ENCODE results near the gene MISP.

MISP gene

GRCh38 chr19:749811-750210 is 1.1 kb upstream of the MISP start:
- Histone ChIP-seq H3K36me3 (ENCODE audit: insufficient read depth, low read length) (no peaks in the 10 kb centered on the region), H3K9ac (ENCODE audit: low read length) (no peak overlapping the region), H3K4me1 (ENCODE audit: insufficient read depth, low read length) (no peaks in the 10 kb centered on the region), H3K9me3 (ENCODE audit: low read length) (no peaks in the 10 kb centered on the region), H3K27me3 (ENCODE audit: control insufficient read depth in 1 of 2, insufficient read depth in 2 of 2, low read length in 2 of 2) (peaks cover 0 to 14% of the 10 kb centered on the region in 2 donors), H3K27ac (ENCODE audit: low read depth, low read length) (no peak overlapping the region), H3K4me3 (ENCODE audit: low read depth in 1 of 2, low read length in 2 of 2) (no peak overlapping the region)

DNA sequence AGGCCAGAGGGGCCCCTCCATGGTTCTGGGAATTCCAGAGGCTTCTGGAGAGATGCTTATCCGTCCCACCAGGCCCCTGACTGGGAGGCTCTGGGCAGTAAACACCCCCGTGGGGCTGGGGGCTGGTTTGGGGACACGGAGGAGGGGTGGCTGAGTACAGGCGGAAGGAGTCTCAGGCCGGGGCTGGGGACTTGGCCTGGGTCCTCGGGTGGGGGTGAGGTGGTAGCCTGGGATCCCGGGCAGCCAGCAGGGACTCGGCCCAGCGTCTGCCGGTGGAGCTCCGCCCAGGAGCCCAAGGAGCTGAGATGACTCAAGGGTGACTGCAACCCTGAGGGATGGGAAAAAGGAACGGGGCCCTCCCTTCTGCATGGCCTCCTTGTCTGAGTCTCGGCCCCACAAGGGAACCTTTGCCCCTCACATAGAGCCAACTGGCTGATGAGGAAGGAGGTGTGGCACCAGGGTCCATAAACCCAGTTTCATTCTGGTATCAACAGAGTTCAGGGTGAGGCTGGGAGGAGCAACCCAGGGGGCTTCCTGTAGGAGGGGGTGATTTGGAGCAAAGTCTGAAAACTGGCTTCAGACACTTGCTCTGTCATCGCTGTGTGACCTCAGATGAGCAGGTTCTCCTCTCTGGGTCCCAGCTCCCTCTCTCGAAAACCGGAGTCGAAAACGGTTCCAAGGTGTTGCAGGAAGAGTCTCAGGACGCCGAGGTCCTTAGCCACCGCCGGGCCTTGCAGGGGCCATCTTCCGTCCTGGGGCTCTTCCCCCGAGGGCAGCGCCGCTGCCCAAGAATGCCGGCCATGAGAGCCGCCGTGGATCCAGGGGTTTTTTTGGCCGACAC is 809 bp downstream of the MISP start:
- Histone ChIP-seq H3K4me1 (ENCODE audit: insufficient read depth, low read length) (no peaks in the 10 kb centered on the region), H3K4me3 (ENCODE audit: low read depth in 1 of 2, low read length in 2 of 2) (no peak overlapping the region), H3K27ac (ENCODE audit: low read depth, low read length) (no peak overlapping the region), H3K36me3 (ENCODE audit: insufficient read depth, low read length) (no peaks in the 10 kb centered on the region), H3K27me3 (ENCODE audit: control insufficient read depth in 1 of 2, insufficient read depth in 2 of 2, low read length in 2 of 2) (peaks cover 0 to 14% of the 10 kb centered on the region in 2 donors), H3K9ac (ENCODE audit: low read length) (no peak overlapping the region), H3K9me3 (ENCODE audit: low read length) (no peaks in the 10 kb centered on the region)

DNA sequence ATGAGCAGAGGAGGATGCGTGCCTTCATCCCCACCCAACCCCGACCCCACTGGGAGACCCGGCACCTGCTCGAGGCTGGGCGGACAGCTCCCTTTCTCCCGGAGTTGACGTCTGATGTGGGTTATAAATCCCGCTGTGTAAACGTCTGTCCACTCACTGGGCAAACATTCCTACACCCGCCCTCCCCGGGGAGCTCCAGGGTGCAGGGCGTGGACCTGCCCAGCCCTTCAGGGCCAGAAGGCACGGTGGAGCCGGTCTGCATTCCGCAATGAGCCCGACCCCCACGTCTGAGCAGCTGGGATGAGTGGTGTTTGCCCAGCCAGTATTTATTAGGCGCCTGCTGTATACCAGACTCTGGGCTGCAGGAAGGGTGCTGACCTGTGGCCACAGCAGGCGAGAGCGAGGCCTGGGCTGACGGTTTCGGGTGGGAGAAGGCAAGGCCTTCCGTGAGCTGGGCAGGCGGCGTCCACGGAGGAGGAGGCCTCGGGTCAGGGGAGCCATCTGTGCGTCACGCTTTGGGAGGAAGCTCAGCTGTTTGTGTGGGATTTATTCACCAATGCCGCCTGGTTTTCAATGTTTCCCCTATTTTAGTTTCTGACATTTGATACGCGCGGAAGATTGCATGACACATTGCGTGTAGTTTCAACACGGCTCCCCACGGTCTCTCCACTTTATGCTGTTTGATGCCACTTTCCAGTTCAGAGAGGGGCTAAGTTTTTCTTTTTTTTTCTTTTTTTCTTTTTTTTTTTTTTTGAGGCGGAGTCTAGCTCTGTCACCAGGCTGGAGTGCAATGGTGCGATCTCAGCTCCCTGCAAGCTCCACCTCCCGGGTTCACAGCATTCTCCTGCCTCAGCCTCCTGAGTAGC is 2.0 kb downstream of the MISP start:
- Histone ChIP-seq H3K36me3 (ENCODE audit: insufficient read depth, low read length) (no peaks in the 10 kb centered on the region), H3K27me3 (ENCODE audit: control insufficient read depth in 1 of 2, insufficient read depth in 2 of 2, low read length in 2 of 2) (peaks cover 0 to 14% of the 10 kb centered on the region in 2 donors), H3K4me3 (ENCODE audit: low read depth in 1 of 2, low read length in 2 of 2) (no peak overlapping the region), H3K27ac (ENCODE audit: low read depth, low read length) (no peak overlapping the region), H3K9me3 (ENCODE audit: low read length) (no peaks in the 10 kb centered on the region), H3K9ac (ENCODE audit: low read length) (no peak overlapping the region), H3K4me1 (ENCODE audit: insufficient read depth, low read length) (no peaks in the 10 kb centered on the region)

- no peaks in the 10 kb centered on the region for H3K4me1 ChIP-seq (ENCODE audit: insufficient read depth, low read length)
- peaks cover 4% of the 10 kb centered on the region for H3K9me3 ChIP-seq (ENCODE audit: low read length)
- no peak overlapping the region for H3K9ac ChIP-seq (ENCODE audit: low read length)
- no peaks in the 10 kb centered on the region for H3K36me3 ChIP-seq (ENCODE audit: insufficient read depth, low read length)
- H3K27me3 ChIP-seq (ENCODE audit: control insufficient read depth in 1 of 2, insufficient read depth in 2 of 2, low read length in 2 of 2) = peaks cover 0 to 14% of the 10 kb centered on the region in 2 donors
- no peak overlapping the region for H3K4me3 ChIP-seq (ENCODE audit: low read depth in 1 of 2, low read length in 2 of 2)
- no peak overlapping the region for H3K27ac ChIP-seq (ENCODE audit: low read depth, low read length)
Observed at GRCh38 chr19:754530-754929, 3.6 kb downstream of the MISP start.

- H3K9me3 ChIP-seq (ENCODE audit: low read length) = peaks cover 4% of the 10 kb centered on the region
- H3K9ac ChIP-seq (ENCODE audit: low read length) = no peak overlapping the region
- H3K36me3 ChIP-seq (ENCODE audit: insufficient read depth, low read length) = no peaks in the 10 kb centered on the region
- H3K4me1 ChIP-seq (ENCODE audit: insufficient read depth, low read length) = no peaks in the 10 kb centered on the region
- no peak overlapping the region for H3K4me3 ChIP-seq (ENCODE audit: low read depth in 1 of 2, low read length in 2 of 2)
- peaks cover 0 to 14% of the 10 kb centered on the region in 2 donors for H3K27me3 ChIP-seq (ENCODE audit: control insufficient read depth in 1 of 2, insufficient read depth in 2 of 2, low read length in 2 of 2)
- H3K27ac ChIP-seq (ENCODE audit: low read depth, low read length) = no peak overlapping the region
Observed at GRCh38 chr19:755063-755462, 4.2 kb downstream of the MISP start.

GRCh38 chr19:756236-756635 is 5.3 kb downstream of the MISP start:
- Histone ChIP-seq H3K9me3 (ENCODE audit: low read length) (peaks cover 4% of the 10 kb centered on the region), H3K4me3 (ENCODE audit: low read depth in 1 of 2, low read length in 2 of 2) (no peak overlapping the region), H3K9ac (ENCODE audit: low read length) (no peak overlapping the region), H3K27me3 (ENCODE audit: control insufficient read depth in 1 of 2, insufficient read depth in 2 of 2, low read length in 2 of 2) (peaks cover 0 to 6% of the 10 kb centered on the region in 2 donors), H3K36me3 (ENCODE audit: insufficient read depth, low read length) (no peaks in the 10 kb centered on the region), H3K4me1 (ENCODE audit: insufficient read depth, low read length) (no peaks in the 10 kb centered on the region), H3K27ac (ENCODE audit: low read depth, low read length) (no peak overlapping the region)

DNA sequence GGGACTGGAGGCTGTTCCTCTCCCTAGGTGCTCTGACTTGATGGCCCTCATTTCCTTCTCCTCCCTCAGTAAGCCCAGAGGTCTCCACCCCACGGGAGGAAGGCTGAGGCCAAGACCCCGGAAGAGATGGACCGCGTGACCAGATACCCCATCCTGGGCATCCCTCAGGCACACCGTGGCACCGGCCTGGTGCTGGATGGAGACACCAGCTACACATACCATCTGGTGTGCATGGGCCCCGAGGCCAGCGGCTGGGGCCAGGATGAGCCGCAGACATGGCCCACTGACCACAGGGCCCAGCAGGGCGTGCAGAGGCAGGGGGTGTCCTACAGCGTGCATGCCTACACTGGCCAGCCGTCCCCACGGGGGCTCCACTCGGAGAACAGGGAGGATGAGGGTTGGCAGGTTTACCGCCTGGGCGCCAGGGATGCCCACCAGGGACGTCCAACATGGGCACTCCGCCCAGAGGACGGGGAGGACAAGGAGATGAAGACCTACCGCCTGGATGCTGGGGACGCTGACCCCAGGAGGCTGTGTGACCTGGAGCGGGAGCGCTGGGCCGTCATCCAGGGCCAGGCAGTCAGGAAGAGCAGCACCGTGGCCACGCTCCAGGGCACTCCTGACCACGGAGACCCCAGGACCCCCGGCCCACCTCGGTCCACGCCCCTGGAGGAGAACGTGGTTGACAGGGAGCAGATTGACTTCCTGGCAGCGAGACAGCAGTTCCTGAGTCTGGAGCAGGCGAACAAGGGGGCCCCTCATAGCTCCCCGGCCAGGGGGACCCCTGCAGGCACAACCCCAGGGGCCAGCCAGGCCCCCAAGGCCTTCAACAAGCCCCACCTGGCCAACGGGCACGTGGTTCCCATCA is 6.1 kb downstream of the MISP start:
- H3K27me3 ChIP-seq (ENCODE audit: control insufficient read depth in 1 of 2, insufficient read depth in 2 of 2, low read length in 2 of 2) = no peaks in the 10 kb centered on the region
- H3K9me3 ChIP-seq (ENCODE audit: low read length) = peaks cover 4% of the 10 kb centered on the region
- H3K9ac ChIP-seq (ENCODE audit: low read length) = no peak overlapping the region
- H3K36me3 ChIP-seq (ENCODE audit: insufficient read depth, low read length) = no peaks in the 10 kb centered on the region
- no peak overlapping the region for H3K4me3 ChIP-seq (ENCODE audit: low read depth in 1 of 2, low read length in 2 of 2)
- no peaks in the 10 kb centered on the region for H3K4me1 ChIP-seq (ENCODE audit: insufficient read depth, low read length)
- H3K27ac ChIP-seq (ENCODE audit: low read depth, low read length) = no peak overlapping the region

DNA sequence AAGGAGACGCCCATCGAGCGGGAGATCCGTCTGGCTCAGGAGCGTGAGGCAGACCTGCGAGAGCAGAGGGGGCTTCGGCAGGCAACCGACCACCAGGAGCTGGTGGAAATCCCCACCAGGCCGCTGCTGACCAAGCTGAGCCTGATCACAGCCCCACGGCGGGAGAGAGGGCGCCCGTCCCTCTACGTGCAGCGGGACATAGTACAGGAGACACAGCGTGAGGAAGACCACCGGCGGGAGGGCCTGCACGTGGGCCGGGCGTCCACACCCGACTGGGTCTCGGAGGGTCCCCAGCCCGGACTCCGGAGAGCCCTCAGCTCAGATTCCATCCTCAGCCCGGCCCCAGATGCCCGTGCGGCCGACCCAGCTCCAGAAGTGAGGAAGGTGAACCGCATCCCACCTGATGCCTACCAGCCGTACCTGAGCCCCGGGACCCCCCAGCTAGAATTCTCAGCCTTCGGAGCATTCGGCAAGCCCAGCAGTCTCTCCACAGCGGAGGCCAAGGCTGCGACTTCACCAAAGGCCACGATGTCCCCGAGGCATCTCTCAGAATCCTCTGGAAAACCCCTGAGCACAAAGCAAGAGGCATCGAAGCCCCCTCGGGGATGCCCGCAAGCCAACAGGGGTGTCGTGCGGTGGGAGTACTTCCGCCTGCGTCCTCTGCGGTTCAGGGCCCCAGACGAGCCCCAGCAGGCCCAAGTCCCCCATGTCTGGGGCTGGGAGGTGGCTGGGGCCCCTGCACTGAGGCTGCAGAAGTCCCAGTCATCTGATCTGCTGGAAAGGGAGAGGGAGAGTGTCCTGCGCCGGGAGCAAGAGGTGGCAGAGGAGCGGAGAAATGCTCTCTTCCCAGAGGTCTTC is 7.1 kb downstream of the MISP start:
- H3K9ac ChIP-seq (ENCODE audit: low read length) = no peak overlapping the region
- no peaks in the 10 kb centered on the region for H3K27me3 ChIP-seq (ENCODE audit: control insufficient read depth in 1 of 2, insufficient read depth in 2 of 2, low read length in 2 of 2)
- peaks cover 4% of the 10 kb centered on the region for H3K9me3 ChIP-seq (ENCODE audit: low read length)
- no peak overlapping the region for H3K4me3 ChIP-seq (ENCODE audit: low read depth in 1 of 2, low read length in 2 of 2)
- H3K36me3 ChIP-seq (ENCODE audit: insufficient read depth, low read length) = no peaks in the 10 kb centered on the region
- no peaks in the 10 kb centered on the region for H3K4me1 ChIP-seq (ENCODE audit: insufficient read depth, low read length)
- H3K27ac ChIP-seq (ENCODE audit: low read depth, low read length) = no peak overlapping the region

GRCh38 chr19:763181-763580 is 12.3 kb downstream of the MISP start:
- H3K9me3 ChIP-seq (ENCODE audit: low read length) = peaks cover 4% of the 10 kb centered on the region
- H3K36me3 ChIP-seq (ENCODE audit: insufficient read depth, low read length) = no peaks in the 10 kb centered on the region
- no peak overlapping the region for H3K9ac ChIP-seq (ENCODE audit: low read length)
- no peaks in the 10 kb centered on the region for H3K4me1 ChIP-seq (ENCODE audit: insufficient read depth, low read length)
- H3K27ac ChIP-seq (ENCODE audit: low read depth, low read length) = no peak overlapping the region
- no peaks in the 10 kb centered on the region for H3K27me3 ChIP-seq (ENCODE audit: control insufficient read depth in 1 of 2, insufficient read depth in 2 of 2, low read length in 2 of 2)
- no peak overlapping the region for H3K4me3 ChIP-seq (ENCODE audit: low read depth in 1 of 2, low read length in 2 of 2)

GRCh38 chr19:763869-764268 is 13.0 kb downstream of the MISP start:
- Histone ChIP-seq H3K27me3 (ENCODE audit: control insufficient read depth in 1 of 2, insufficient read depth in 2 of 2, low read length in 2 of 2) (no peaks in the 10 kb centered on the region), H3K27ac (ENCODE audit: low read depth, low read length) (no peak overlapping the region), H3K4me1 (ENCODE audit: insufficient read depth, low read length) (no peaks in the 10 kb centered on the region), H3K9ac (ENCODE audit: low read length) (no peak overlapping the region), H3K9me3 (ENCODE audit: low read length) (no peaks in the 10 kb centered on the region), H3K4me3 (ENCODE audit: low read depth in 1 of 2, low read length in 2 of 2) (no peak overlapping the region), H3K36me3 (ENCODE audit: insufficient read depth, low read length) (no peaks in the 10 kb centered on the region)
